A549 (cell line): Measurements from ENCODE around the gene CKS2.

ENCODE experiments used
- CHD2 ChIP-seq: fragments of 150-350 bp; IDR thresholded peaks from 2 replicates; pipeline ENCODE4 v1.6.1; 2014; ENCODE audit warnings: low read length; ENCODE audit not compliant: partially characterized antibody
- EP300 ChIP-seq, 2 experiments: fragments of >200 bp; sonication (Bioruptor Twin); formaldehyde crosslinking; IDR thresholded peaks; 2 replicates in 1 of 2; 3 replicates in 1 of 2; pipeline ENCODE4 v1.6.1; 2016 to 2017
- POLR2A ChIP-seq: IDR thresholded peaks from 2 replicates; pipeline ENCODE4 v1.6.1; 2012; ENCODE audit warnings: mild to moderate bottlenecking, low read length
- REST ChIP-seq: fragments of 200-600 bp; sonication (generic); IDR thresholded peaks from 2 replicates; pipeline ENCODE4 v1.6.1; 2016; ENCODE audit warnings: antibody characterized with exemption, mild to moderate bottlenecking, moderate library complexity
- SREBF2 ChIP-seq: fragments of 450-650 bp; IDR thresholded peaks from 2 replicates; pipeline ENCODE4 v1.6.1; 2014; ENCODE audit warnings: mild to moderate bottlenecking, moderate library complexity
- TF ChIP-seq, protein P1 (sequence below): fragments of >200 bp; sonication (Bioruptor Twin); formaldehyde crosslinking; IDR thresholded peaks from 3 replicates; pipeline ENCODE4 v1.5.1; 2016
- TF ChIP-seq, protein P2 (sequence below): fragments of 250-450 bp; sonication (Bioruptor Pico); IDR thresholded peaks from 2 replicates; pipeline ENCODE4 v1.5.0; 2021; ENCODE audit warnings: mild to moderate bottlenecking, moderate library complexity, borderline replicate concordance
- TF ChIP-seq, protein P3 (sequence below): IDR thresholded peaks from 2 replicates; pipeline ENCODE4 v1.6.1; 2012

GRCh38 chr9:89273528-89274279 is 37.3 kb upstream of the CKS2 start:
- TF ChIP-seq, protein P1, sequence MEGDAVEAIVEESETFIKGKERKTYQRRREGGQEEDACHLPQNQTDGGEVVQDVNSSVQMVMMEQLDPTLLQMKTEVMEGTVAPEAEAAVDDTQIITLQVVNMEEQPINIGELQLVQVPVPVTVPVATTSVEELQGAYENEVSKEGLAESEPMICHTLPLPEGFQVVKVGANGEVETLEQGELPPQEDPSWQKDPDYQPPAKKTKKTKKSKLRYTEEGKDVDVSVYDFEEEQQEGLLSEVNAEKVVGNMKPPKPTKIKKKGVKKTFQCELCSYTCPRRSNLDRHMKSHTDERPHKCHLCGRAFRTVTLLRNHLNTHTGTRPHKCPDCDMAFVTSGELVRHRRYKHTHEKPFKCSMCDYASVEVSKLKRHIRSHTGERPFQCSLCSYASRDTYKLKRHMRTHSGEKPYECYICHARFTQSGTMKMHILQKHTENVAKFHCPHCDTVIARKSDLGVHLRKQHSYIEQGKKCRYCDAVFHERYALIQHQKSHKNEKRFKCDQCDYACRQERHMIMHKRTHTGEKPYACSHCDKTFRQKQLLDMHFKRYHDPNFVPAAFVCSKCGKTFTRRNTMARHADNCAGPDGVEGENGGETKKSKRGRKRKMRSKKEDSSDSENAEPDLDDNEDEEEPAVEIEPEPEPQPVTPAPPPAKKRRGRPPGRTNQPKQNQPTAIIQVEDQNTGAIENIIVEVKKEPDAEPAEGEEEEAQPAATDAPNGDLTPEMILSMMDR: no peak
- no peak for TF ChIP-seq POLR2A
- TF ChIP-seq SREBF2: no peak
- TF ChIP-seq CHD2: no peak
- no peak for TF ChIP-seq EP300 (IDR thresholded peaks at IDR 0.05)
- TF ChIP-seq, protein P2, sequence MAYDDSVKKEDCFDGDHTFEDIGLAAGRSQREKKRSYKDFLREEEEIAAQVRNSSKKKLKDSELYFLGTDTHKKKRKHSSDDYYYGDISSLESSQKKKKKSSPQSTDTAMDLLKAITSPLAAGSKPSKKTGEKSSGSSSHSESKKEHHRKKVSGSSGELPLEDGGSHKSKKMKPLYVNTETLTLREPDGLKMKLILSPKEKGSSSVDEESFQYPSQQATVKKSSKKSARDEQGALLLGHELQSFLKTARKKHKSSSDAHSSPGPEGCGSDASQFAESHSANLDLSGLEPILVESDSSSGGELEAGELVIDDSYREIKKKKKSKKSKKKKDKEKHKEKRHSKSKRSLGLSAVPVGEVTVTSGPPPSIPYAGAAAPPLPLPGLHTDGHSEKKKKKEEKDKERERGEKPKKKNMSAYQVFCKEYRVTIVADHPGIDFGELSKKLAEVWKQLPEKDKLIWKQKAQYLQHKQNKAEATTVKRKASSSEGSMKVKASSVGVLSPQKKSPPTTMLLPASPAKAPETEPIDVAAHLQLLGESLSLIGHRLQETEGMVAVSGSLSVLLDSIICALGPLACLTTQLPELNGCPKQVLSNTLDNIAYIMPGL (CRISPR knock-in tag): no peak
- no peak for TF ChIP-seq REST
- TF ChIP-seq, protein P3, sequence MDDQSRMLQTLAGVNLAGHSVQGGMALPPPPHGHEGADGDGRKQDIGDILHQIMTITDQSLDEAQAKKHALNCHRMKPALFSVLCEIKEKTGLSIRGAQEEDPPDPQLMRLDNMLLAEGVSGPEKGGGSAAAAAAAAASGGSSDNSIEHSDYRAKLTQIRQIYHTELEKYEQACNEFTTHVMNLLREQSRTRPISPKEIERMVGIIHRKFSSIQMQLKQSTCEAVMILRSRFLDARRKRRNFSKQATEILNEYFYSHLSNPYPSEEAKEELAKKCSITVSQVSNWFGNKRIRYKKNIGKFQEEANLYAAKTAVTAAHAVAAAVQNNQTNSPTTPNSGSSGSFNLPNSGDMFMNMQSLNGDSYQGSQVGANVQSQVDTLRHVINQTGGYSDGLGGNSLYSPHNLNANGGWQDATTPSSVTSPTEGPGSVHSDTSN: no peak
